ENCODE data around the gene BLTP2.
"Not testable (repeated sequence)": the region's sequence is repeated elsewhere in the genome, so short reads cannot be mapped to it uniquely, and the experiment has no call there.

BLTP2 gene

DNA sequence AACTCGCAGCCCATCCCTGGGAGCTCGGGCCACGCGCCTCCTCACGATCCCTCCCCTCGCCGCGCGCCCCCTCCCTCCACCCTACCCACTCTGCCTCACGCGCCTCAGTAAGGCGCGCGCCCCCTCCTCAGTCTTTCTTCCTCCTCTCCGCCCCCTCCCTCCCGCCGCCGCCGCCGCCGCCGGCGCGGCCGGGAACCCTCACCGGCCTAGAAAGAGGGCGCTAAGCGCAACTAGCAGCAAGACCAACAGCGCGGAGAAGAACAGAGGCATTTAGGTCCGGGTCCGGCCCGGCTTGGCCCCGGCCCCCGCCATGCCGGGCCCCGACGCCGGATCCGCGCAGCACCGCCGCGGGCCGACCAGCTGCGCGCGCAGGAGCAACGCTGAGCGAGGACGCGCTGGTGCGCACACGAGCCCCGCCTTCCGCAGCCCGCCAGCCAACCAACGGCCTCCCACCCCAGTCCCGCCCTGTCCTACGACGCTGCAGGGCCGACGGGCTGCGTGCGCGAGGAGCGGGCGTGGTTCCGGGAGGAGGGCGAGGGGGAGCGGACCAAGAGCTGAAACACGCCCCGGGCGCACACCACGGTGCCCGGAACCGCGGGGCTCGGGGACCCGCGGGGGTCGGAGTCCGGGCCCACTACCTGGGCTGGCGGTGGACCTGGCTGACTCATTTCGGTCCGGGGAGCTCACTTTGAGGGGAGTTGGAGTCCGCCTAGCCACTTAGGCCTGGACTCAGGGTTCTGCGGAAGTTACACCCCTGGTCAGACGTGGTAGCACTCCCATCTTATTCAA is at the start of gene BLTP2:
Gene BLTP2, minus strand, starts transcription at position 372 of the 789 bp plus-strand sequence. Its CDS starts 102 bp downstream, at position 270.
- DNase-seq, result peak; percentile 93

DNA sequence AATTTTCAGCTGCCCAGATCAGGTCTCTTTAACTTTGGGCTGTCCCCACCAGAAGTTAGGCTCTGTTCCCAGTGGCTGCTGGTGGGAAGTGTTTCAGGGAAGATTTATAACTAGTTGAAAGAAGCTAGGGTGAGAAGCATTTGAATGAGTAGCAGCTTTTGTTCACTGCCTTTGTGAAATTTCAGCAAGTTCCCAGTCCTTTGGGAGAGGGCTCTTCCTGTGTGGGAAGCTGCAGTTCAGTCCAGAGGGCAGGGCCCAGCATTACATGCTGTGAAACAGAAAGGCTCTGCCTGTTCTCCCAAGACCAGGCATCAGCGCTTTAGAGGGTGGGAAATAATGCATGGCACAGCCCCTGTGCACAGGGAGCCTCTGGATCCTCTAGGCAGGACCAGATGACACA is 48.9 kb upstream of the BLTP2 start:
- no peak for DNase-seq

DNA sequence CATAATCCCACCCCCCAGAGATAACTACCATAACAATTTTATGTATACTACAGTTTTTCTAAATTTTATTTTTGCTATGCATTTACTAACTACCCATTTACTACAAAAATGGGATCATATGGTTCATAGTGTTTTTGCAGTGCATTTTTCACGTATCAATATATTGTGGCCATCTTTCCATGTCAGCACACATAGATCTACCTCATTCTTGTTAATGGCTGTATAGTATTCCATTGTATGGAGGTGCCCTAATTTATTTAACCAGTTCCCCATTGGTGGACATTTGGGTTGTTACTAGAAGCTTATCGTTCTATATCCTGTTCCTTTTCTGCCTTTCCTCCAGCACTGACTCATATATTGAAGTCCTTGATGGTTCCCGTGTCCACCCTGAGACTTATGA is 44.1 kb upstream of the BLTP2 start:
- DNase-seq, result no peak

DNA sequence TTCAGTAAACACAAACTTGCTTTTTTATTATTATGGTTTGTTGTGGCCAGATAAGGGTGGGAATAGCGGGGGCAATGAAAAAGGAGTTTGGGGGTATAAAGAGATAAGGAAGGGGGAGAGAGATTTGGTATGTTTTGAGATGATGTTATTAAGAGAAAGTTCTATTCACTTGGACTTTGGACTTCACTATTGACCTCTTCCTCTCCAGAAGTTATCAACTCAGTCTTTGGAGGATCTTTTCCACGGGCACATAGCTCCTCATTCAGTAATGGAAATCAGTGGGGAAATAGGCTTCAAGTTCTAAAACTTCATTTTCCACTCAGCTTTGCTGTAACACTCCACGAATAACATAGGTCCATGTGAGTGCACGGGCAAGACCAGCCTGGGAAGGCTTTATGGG is 43.5 kb upstream of the BLTP2 start:
- DNase-seq, result no peak

DNA sequence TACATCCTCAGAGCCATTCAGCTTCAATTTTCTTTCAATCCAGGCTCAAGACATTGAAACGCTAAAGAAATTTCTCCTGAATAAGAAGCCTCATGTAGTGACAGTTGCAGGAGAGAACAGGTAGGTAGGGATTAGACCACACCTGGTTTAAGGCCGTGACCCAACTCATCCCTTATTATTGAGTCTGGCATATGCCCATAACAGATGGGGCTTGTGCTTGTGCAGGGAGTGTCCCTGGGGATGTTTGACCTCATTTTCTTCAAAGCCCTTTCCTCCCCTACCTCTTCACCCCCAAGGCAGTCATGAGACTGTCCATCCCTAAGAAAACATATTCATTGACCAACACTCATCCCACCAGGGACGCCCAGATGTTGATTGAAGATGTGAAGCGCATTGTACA is 41.3 kb upstream of the BLTP2 start:
- DNase-seq, result no peak

DNA sequence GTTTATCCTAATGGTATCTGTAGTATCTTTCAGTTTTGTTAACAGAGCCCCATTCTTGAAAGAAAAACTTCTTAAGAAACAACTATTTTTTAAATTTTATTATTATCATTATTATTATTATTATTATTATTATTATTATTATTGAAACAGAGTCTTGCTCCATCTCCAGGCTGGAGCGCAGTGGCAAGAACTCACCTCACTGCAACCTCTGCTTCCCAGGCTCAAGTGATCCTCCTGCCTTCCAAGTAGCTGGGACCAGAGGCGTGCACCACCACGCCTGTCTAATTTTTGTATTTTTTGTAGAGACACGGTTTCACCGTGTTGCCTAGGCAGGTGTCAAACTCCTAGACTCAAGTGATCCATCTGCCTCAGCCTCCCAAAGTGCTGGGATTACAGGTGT is 40.4 kb upstream of the BLTP2 start:
- no peak for DNase-seq

DNA sequence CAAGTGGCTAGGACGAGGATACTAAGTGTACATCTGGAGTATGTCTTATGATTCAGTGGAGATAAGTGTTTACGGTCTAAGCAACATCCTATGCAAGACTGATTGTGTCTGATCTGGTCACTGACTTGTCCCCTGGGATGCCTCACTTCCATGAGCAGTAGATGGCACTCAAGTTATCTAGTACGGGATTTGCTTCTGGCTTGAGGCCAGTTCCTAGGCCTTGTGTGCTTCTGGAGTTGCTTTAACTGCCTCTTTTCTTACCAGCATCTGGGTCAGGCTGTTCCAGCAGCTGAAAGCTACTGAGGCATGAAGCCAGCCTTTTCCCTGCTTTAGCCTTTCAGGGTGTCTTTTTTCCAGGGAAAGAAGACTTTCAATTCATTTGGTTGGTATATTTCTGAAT is 40.0 kb upstream of the BLTP2 start:
- DNase-seq, result no peak

DNA sequence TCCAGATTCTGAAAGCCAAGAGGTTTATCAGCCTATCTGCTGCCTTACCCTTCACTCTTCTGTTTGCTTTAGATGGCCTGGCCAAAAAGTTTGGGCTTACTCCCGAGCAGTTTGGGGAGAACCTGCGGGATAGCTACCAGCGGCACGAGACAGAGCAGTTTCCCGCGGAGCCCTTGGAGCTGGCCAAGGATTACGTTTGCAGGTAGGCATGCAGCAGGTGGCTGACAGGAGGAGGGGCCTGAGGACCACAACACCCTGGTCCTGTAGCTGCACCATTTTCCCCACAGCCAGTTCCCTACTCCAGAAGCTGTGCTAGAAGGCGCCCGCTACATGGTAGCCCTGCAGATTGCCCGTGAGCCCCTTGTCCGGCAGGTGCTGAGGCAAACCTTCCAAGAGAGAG is 37.7 kb upstream of the BLTP2 start:
- no peak for DNase-seq

DNA sequence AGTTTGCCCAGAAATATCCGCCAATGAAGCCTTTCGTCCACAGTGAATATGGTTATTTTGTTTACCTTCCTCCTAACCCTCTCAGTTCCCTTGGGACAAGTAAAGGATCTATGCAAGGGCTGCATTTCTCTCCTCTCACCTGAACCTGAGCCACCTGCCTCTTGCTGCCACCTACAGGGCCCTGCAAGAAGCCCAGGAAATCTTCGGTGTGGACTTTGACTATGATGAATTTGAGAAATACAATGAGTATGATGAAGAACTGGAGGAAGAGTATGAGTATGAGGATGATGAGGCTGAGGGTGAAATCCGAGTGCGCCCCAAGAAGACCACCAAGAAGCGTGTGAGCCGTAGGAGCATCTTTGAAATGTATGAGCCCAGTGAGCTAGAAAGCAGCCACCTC is 31.0 kb upstream of the BLTP2 start:
- DNase-seq, result no peak

DNA sequence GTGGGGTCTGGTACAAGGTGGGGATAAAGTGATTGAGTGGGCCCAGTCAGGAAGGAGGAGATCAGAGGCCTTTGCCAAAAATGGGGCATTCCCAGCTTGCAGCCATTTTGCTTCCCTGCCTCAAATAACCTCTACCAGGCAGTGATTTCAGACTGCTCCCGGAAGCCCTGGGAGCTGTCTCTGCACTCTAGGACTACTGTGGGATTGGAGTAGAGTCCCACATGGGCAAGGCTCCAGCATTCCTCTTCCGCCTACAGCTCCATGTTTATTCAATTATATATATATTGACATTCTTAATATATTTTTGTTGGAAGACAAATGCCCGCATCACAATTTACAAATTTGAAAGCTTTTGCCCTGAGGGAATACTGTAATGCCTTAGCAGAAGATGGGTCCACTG is 30.5 kb upstream of the BLTP2 start:
- no peak for DNase-seq

DNA sequence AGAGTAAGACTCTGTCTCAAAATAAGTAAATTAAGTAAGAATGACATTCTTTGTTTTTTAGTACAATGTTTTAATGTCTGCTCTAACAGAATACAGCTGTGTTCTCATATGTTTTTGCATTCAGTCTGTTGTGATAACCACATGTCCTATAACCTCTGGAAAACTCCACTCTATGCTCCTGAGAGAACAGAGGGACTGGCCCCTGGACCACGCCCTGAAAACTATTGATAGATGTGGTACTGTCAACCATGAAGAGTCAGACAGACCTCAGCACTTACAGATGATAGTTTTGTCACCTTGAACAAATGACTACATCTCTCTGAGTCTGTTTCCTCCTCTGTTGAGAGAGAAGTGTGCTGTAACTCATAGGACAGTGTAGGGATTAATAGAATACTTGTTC is 25.0 kb upstream of the BLTP2 start:
- no peak for DNase-seq

DNA sequence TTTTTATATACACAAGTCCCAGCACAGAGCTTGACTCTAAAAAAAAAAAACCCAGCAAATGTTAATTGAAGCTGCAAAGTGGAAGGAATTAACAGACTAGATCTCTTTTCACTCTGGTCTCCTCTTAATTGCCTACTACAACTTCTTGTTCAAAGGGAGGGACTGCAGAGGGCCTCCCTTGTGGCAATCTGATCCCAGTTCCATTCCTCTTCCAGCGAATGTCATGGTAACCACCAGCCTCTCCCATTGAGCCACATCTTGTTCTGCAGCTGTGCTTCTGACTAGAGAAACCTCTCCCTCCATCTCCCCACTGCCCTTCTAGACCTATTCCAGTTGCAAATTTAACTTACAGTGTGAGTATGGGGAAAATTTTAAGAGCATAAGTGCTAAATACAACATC is 22.9 kb upstream of the BLTP2 start:
- no peak for DNase-seq

DNA sequence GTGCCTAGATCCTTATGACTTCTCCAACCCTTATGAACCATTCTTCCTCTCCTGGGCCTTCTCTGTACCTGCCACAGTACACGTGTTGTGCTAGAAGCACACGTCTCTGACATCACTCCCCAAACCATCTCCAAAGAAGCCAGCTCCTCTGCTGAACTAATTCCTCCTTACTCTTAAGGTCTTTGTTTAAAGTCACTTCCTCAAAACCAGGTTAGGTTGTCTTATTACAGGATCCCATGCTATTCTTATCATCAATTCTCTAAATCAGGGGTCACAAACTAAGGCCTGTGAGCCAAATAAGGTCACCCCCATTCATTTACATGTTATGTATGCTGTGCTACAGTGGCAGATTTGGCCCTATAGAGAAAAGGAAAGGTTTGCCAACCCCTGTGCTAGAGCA is 21.0 kb upstream of the BLTP2 start:
- no peak for DNase-seq

DNA sequence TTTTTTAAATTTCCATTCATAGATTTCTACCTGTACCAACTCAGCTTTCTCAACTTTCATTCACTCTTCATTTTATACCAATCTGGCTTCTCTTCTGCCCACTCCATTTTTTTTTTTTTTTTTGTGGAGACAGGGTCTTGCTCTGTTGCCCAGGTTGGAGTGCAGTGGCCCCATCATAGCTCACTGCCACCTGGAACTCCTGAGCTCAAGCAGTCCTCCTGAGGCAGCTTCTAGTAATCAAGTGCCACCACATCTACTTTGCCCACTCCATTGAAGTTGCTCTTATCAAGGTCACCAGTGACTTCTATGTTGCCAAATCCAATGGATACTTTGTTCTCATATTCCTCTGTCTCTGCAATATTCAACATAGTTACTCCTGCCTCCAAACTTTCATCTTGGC is 18.8 kb upstream of the BLTP2 start:
- no peak for DNase-seq

DNA sequence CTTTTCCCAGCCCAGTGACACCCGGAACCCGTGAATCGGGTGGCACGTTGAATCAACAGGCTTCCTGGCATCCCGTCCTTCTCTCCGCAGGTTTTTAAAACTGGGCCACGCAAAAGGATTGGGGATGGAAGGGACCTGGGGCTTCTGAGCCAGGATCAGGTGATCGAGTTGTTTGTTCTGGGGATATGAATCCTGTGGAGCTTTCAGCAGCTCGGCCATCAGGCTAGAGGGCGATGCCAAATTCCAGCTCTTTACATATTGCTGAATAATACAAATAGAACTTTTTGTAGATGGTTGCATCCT is 17.5 kb upstream of the BLTP2 start:
- no peak for DNase-seq

DNA sequence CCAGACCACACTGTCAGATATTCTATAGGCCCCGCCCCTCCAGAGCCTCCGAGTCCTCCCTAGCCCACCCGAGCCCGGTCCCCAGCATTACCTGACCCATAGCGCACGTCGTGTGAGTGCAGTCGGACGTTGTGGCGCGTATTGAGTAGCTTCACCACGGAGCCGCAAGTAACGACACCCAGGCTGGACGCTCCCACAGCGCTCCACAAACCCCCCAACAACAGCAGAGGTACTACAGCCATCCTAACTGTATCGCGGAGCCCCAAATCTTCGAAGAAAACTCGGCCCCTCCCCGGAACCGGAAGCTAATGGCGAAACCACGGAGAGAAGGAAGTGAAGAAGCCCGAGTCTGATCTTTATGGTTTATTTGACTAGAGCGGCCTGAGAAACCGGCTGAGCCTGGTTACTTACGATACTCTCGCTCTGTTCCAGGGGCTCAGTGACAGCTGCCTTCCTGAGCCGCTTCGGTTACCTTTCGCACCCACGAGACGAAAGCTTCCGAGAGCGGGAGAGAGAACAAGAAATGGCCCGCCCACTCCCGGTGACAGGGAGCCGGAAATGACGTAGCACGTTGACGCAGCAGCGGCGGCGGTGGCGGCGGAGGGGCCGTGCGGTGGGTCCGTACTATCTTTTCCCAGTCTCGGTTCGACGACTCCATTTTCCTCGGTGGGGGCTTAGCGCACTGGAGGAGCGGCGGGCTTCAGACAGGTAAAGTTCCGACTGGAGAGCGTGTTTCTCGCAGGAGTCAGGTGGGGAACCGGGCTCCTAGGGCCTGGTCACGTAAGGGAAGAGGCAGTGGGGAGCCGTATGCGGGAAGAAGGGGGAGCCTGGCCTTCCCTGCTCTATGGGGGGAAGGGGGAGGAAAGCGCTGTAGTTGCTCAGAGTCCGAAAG is 16.9 kb upstream of the BLTP2 start, which contains the start of the genes SDF2 and SUPT6H:
Gene SDF2, minus strand, starts transcription at position 272 of the 892 bp plus-strand sequence. Its CDS starts 30 bp downstream, at position 242.
Gene SUPT6H, plus strand, starts transcription at position 571 of the 892 bp plus-strand sequence. CDS start 11,197 bp downstream, outside the sequence.
- peak; percentile 80 for DNase-seq

DNA sequence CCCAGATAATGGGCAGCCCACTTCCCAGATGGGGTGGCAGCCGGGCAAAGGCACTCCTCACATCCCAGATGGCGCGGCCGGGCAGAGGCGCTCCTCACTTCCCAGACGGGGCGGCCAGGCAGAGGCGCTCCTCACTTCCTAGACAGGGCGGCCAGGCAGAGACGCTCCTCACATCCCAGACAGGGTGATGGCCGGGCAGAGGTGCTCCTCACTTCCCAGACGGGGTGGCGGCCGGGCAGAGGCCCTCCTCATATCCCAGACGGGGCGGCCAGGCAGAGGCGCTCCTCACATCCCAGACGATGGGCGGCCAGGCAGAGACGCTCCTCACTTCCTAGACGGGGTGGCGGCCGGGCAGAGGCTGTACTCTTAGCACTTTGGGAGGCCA is 14.5 kb upstream of the BLTP2 start:
- DNase-seq, result not testable (repeated sequence)

DNA sequence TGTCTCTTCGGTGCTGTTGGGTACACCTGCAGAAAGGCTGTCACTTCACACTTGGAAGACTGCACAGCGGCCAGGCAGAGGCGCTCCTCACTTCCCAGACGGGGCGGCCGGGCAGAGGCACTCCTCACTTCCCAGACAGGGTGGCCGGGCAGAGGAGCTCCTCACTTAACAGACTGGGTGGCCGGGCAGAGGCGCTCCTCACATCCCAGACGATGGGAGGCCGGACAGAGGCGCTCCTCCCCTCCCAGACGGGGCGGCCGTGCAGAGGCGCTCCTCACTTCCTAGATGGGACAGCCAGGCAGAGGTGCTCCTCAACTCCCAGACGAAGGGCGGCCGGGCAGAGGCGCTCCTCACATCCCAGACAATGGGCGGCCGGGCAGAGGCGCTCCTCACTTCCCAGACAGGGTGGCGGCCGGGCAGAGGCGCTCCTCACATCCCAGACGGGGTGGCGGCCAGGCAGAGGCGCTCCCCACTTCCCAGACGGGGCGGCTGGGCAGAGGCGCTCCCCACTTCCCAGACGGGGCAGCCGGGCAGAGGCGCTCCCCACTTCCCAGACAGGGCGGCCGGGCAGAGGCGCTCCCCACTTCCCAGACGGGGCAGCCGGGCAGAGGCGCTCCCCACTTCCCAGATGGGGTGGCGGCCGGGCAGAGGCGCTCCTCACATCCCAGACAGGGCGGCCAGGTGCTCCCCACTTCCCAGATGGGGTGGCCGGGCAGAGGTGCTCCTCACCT is 14.0 kb upstream of the BLTP2 start:
- DNase-seq, result not testable (repeated sequence)

DNA sequence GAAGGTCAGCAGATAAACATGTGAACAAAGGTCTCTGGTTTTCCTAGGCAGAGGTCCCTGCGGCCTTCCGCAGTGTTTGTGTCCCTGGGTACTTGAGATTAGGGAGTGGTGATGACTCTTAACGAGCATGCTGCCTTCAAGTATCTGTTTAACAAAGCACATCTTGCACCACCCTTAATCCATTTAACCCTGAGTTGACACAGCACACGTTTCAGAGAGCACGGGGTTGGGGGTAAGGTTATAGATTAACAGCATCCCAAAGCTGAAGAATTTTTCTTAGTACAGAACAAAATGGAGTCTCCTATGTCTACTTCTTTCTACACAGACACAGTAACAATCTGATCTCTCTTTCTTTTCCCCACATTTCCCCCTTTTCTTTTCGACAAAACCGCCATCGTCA is 13.4 kb upstream of the BLTP2 start:
- DNase-seq, result not testable (repeated sequence)

DNA sequence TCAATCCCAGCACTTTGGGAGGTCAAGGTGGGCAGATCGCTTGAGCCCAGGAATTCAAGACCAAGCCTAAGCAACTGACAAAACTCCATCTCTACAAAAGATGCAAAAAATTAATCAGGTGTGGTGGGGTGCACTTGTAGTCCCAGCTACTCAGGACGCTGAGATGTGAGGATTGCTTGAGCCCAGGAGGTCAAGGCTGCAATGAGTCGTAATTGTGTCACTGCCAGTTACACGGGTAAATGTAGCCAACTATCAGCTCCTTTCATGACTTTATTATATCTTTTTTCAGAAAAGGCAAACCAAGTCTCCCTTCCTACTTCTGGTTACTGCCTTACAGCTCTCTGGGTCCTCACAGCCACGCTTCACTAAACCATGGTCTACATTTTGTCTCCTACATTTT is 12.8 kb upstream of the BLTP2 start:
- DNase-seq, result no peak

DNA sequence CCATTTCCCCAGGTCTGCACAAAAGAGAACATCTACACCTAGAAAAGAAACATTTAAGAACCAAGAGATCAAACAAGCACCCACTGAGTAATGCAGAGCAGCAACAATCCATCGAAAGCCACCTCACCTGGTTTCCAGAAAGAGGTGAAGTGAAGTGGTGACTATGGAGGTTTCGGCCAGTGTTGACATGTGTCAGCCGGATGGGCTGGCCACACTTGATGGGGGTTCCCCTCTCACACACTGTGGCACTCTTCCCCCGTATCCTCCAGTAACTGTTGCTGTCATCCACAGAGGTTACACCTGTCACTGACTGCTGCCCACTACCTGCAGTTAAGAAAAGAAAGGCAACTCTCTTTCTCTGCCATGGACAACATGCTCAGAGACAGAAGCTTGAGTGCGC is 10.2 kb upstream of the BLTP2 start:
- DNase-seq, result no peak

DNA sequence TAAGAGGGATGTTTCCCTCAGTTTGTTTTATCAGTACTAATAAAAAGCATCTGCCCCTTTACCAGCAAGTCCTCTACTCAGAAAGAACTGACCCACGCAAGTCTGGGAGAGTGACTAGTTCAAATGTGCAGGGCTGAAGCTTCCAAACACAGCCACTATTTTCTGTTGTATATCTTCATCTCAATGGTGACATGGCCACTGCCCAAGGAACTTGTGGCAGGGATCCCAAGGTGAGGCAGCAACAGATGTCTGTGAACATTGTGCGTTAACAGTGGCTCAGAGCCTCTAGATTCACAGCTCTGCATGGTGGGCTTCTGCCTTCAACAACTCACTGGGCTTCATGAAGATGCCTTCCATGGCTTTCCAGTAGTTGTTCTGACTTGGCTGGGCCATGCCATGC is 3.7 kb upstream of the BLTP2 start:
- no peak for DNase-seq

DNA sequence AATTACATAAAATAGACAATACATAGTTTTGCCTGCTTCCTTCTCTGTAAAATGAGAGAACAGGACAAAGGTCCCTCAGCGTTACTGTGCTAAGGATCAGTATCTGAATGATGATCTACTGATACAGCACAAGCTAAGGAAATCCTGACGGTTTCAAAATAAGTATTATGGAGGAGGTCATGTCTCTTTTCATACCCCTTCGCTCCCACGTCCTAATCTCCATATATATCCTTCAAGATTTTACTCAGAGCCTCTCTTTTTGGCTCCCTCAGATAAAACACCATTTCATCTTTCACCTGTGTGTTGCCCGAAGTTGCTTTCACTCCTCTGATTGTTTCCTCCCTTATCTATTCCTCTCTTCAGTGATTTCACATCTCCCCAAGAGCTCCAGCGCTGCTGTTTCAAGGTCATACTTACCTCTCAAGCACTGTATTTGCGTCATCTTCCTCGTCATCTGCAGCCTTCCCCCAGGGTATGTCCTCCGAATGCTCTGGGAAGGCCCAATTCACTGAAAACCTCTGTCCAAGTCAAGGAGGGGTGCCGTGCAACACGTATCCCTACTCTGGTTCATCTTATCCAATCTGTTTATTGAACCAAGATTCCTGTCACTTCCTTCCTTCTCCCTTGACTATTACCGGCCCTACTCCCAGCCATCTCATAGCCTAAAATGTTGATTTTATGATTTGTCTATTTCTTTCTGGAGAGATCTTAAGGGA is 1.2 kb upstream of the BLTP2 start:
- DNase-seq, result no peak
